Right atrium auricular region (tissue), 2 donors: Measurements from ENCODE around the gene DNAAF5. TPM values are rescaled to one million over a fixed set of nuclear protein-coding genes. Genes with fewer than 3 reads are reported as not detected.
"Not testable (repeated sequence)": the region's sequence is repeated elsewhere in the genome, so short reads cannot be mapped to it uniquely, and the experiment has no call there.

Experiments used
- DNase-seq: peaks from one replicate; pipeline ENCODE4 v3.0.0-alpha.2; 2019; ENCODE audit warnings: low spot score
- H3K27ac ChIP-seq, 2 donors: fragments of 200-600 bp; sonication (generic); 1 replicate in 1 of 2; 2 replicates in 1 of 2; pipeline ENCODE4 v1.5.1; 2016 to 2019
- H3K27me3 ChIP-seq, 2 donors: fragments of 200-600 bp; sonication (generic); one replicate each; pipeline versions ENCODE4 v1.5.1 to v1.6.0; 2017 to 2019
- H3K36me3 ChIP-seq: fragments of 200-600 bp; sonication (generic); one replicate; pipeline ENCODE4 v1.5.1; 2016
- H3K4me1 ChIP-seq, 2 donors: fragments of 200-600 bp; sonication (generic); one replicate each; pipeline versions ENCODE4 v1.5.1 to v1.6.0; 2017 to 2019
- H3K4me3 ChIP-seq, 2 donors: fragments of 200-600 bp; sonication (generic); 1 replicate in 1 of 2; 2 replicates in 1 of 2; pipeline ENCODE4 v1.5.1; 2017 to 2019; ENCODE audit warnings: mild to moderate bottlenecking in 1 of 2, moderate library complexity in 1 of 2
- H3K9me3 ChIP-seq, 2 donors: fragments of 200-600 bp; sonication (generic); one replicate each; pipeline ENCODE4 v1.5.1; 2019
- total RNA-seq, 2 donors: library from RNA; depleted of rRNA; stranded (reverse); fragments of >200 nt; gene quantifications; one replicate each; pipeline ENCODE4 v1.1.0, GENCODE V29; 2016
- TF ChIP-seq, protein P1 (sequence below), 2 donors: fragments of 200-600 bp; sonication (generic); IDR thresholded peaks; one replicate each; pipeline ENCODE4 v1.5.1; 2019; ENCODE audit warnings: antibody characterized with exemption in 2 of 2

DNAAF5 gene
- total RNA-seq, 2 donors from 2014 or later, result 19.0 to 35.5 TPM

DNA sequence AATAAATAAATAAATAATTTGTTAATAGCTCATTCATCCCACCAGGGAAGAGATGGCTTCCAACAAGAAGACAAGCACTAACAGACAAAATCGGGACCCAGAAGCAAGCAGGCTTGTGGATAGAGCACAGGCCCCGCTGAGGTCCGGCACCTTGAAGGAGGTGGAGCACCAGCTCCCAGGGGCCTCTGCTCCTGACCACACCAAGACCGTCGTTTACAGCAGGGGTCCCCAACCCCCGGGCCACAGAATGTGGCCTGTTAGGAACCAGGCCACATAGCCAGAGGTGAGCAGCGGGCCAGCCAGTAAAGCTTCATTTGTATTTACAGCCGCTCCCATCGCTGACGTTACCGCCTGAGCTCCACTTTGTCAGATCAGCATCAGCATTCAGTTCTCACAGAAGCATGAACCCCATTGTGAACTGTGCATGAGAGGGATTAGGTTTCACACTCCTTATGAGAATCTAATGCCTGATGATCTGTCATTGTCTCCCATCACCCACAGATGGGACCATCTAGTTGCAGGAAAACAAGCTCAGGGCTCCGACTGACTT is 72.5 kb downstream of the DNAAF5 start:
- no peaks in the 10 kb centered on the region for H3K9me3 ChIP-seq
- peaks cover 0 to 28% of the 10 kb centered on the region in 2 donors for H3K4me1 ChIP-seq
- no peaks in the 10 kb centered on the region for H3K36me3 ChIP-seq
- H3K4me3 ChIP-seq, result no peak overlapping the region
- no peak for DNase-seq
- TF ChIP-seq, protein P1, sequence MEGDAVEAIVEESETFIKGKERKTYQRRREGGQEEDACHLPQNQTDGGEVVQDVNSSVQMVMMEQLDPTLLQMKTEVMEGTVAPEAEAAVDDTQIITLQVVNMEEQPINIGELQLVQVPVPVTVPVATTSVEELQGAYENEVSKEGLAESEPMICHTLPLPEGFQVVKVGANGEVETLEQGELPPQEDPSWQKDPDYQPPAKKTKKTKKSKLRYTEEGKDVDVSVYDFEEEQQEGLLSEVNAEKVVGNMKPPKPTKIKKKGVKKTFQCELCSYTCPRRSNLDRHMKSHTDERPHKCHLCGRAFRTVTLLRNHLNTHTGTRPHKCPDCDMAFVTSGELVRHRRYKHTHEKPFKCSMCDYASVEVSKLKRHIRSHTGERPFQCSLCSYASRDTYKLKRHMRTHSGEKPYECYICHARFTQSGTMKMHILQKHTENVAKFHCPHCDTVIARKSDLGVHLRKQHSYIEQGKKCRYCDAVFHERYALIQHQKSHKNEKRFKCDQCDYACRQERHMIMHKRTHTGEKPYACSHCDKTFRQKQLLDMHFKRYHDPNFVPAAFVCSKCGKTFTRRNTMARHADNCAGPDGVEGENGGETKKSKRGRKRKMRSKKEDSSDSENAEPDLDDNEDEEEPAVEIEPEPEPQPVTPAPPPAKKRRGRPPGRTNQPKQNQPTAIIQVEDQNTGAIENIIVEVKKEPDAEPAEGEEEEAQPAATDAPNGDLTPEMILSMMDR (IDR thresholded peaks at IDR 0.05), result no peak
- no peaks in the 10 kb centered on the region for H3K27me3 ChIP-seq
- no peak overlapping the region for H3K27ac ChIP-seq

DNA sequence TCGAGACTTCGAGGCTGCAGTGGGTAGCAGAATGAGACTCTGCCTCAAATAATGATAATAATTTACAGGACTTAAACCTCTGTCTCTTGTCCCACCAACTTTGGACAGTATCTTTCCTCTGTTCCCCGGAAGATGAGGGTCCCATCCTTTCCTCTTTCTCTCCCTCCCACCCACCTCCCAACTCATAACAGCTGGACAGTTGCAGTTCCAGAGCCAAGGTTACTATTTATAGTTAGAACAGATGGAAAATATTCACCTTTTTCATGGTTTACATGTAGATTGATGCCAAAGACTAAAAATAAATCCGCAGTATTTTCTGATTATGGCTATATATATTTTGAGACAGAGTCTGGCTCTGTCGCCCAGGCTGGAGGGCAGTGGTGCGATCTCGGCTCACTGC is 74.2 kb downstream of the DNAAF5 start:
- Histone ChIP-seq H3K27me3 (no peaks in the 10 kb centered on the region), H3K9me3 (no peaks in the 10 kb centered on the region), H3K4me3 (no peak overlapping the region), H3K27ac (peak overlapping the region; percentile 28 to 58), H3K36me3 (no peaks in the 10 kb centered on the region), H3K4me1 (peaks cover 0 to 26% of the 10 kb centered on the region in 2 donors)
- no peak for DNase-seq
- TF ChIP-seq, protein P1 (IDR thresholded peaks at IDR 0.05), result no peak

DNA sequence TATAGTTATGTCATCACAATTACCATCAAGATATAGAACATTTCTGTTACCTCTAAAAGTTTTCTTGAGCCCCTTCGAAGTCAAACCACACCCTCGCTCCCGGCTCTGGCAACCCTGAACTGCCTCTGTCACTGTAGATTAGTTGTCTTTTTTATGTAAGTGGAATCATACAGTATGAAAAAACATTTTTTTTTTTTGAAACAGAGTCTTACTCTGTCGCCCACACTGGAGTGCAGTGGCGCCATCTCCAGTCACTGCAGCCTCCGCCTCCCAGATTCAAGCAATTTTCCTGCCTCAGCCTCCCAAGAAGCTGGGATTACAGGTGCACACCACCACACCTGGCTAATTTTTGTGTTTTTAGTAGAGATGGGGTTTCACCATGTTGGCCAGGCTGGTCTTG is 74.9 kb downstream of the DNAAF5 start:
- not testable (repeated sequence) for DNase-seq, H3K36me3 ChIP-seq, H3K9me3 ChIP-seq, H3K4me3 ChIP-seq, H3K27me3 ChIP-seq
- Histone ChIP-seq H3K27ac (peak overlapping the region; percentile 28 to 58), H3K4me1 (peaks cover 0 to 26% of the 10 kb centered on the region in 2 donors)

DNA sequence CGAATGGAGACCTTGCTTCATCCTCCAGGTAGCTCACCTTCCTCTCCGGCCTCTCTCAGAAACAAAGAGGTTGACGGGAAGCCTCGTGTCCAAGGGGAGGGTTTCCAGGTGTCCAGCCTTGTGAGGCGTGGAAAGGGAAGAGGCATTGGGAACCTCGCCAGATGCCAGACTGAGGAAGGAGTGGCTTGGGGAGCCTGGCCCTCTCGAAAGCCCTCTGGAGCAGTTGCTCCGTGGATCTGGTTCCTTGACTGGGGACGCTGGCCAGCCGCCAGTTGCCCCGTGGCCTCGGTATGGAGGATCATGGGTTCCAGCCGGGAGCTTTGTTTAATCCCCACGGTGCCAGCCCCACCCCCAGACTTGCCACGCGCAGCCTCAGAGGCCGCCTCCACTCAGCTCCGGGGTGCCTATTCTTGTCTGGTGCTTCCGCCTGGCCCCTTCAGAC is 75.5 kb downstream of the DNAAF5 start:
- no peaks in the 10 kb centered on the region for H3K9me3 ChIP-seq
- TF ChIP-seq, protein P1 (IDR thresholded peaks at IDR 0.05), result no peak
- peak overlapping the region; percentile 37 to 58 for H3K27ac ChIP-seq
- H3K27me3 ChIP-seq, result no peaks in the 10 kb centered on the region
- H3K4me3 ChIP-seq, result peak overlapping the region in 1 of 2 donors; percentile 21
- no peaks in the 10 kb centered on the region for H3K36me3 ChIP-seq
- peaks cover 0 to 26% of the 10 kb centered on the region in 2 donors for H3K4me1 ChIP-seq
- DNase-seq, result no peak

- no peaks in the 10 kb centered on the region for H3K9me3 ChIP-seq
- H3K36me3 ChIP-seq, result no peaks in the 10 kb centered on the region
- no peaks in the 10 kb centered on the region for H3K27me3 ChIP-seq
- H3K4me1 ChIP-seq, result peaks cover 0 to 26% of the 10 kb centered on the region in 2 donors
- no peak for DNase-seq
- peak overlapping the region; percentile 37 to 58 for H3K27ac ChIP-seq
- H3K4me3 ChIP-seq, result peak overlapping the region in 1 of 2 donors; percentile 21
- TF ChIP-seq, protein P1 (IDR thresholded peaks at IDR 0.05), result no peak
Observed at GRCh38 chr7:802500-803242, 76.2 kb downstream of the DNAAF5 start.

GRCh38 chr7:803243-803635 is 76.7 kb downstream of the DNAAF5 start:
- H3K9me3 ChIP-seq, result no peaks in the 10 kb centered on the region
- no peak overlapping the region for H3K4me3 ChIP-seq
- TF ChIP-seq, protein P1 (IDR thresholded peaks at IDR 0.05), result no peak
- no peaks in the 10 kb centered on the region for H3K27me3 ChIP-seq
- peaks cover 0 to 26% of the 10 kb centered on the region in 2 donors for H3K4me1 ChIP-seq
- DNase-seq, result no peak
- H3K27ac ChIP-seq, result no peak overlapping the region
- no peaks in the 10 kb centered on the region for H3K36me3 ChIP-seq

DNA sequence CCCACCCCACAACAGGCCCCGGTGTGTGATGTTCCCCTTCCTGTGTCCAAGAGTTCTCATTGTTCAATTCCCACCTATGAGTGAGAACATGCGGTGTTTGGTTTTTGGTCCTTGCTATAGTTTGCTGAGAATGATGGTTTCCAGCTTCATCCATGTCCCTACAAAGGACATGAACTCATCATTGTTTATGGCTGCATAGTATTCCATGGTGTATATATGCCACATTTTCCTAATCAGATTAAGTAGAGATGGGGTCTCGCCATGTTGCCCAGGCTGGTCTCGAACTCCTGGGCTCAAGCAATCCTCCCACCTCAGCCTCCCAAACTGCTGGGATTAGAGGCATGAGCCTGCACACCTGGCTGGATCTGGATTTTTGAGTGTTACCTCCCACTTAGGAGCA is 77.3 kb downstream of the DNAAF5 start:
- peaks cover 0 to 26% of the 10 kb centered on the region in 2 donors for H3K4me1 ChIP-seq
- H3K9me3 ChIP-seq, H3K27ac ChIP-seq, H3K36me3 ChIP-seq, DNase-seq, H3K4me3 ChIP-seq, H3K27me3 ChIP-seq: not testable (repeated sequence)
